Measurements from ENCODE around the gene RGS3. TPM values are rescaled to one million over a fixed set of nuclear protein-coding genes. Genes with fewer than 3 reads are reported as not detected.

The RGS3 gene
- total RNA-seq, 1 experiment from 2014 or later, result 39.4 TPM

GRCh38 chr9:113585555-113585954 is 122.0 kb downstream of the RGS3 start:
- BruUV-seq (replicated peaks), result no TSS peak
- Histone ChIP-seq H3K9me3 (ENCODE audit: control insufficient read depth in 1 of 2, insufficient read depth in 1 of 2, low read depth in 1 of 2, low read length in 2 of 2) (no peaks in the 10 kb centered on the region), H3K36me3 (ENCODE audit: control insufficient read depth in 1 of 2, insufficient read depth in 2 of 2, low read length in 2 of 2) (peaks cover 6 to 17% of the 10 kb centered on the region in 2 experiments; a peak in 1 of 4 replicates), H3K4me3 (replicated peaks in 1 of 2; ENCODE audit: low read depth in 1 of 2, low read length in 2 of 2) (no peak overlapping the region), H3K4me1 (ENCODE audit: control insufficient read depth in 1 of 2, insufficient read depth in 2 of 2, low read length in 2 of 2) (peaks cover 11 to 20% of the 10 kb centered on the region in 2 experiments), H3K27ac (ENCODE audit: low read depth, low read length) (no peak overlapping the region), H3K27me3 (ENCODE audit: insufficient read depth, low read length) (no peaks in the 10 kb centered on the region), H3K9ac (ENCODE audit: low read length) (no peak overlapping the region), H4K20me1 (ENCODE audit: insufficient read depth) (no peaks in the 10 kb centered on the region), H3K9me2 (ENCODE audit: insufficient read depth) (no peaks in the 10 kb centered on the region), H2AFZ (ENCODE audit: low read depth, low read length, poor library complexity, severe bottlenecking) (no peak overlapping the region), H3K79me2 (ENCODE audit: insufficient read depth, low read length) (peaks cover under 1% of the 10 kb centered on the region; the same call in 1 of the 2 replicates), H3K4me2 (ENCODE audit: low read length) (no peak overlapping the region)
- no peak for TF ChIP-seq EZH2phosphoT487 (IDR thresholded peaks at IDR 0.05; ENCODE audit: borderline replicate concordance)
- CTCF ChIA-PET, result interaction anchor here (11.8 kb wide), 1 partner anchor 70 kb away, joined by 287 read pairs; no protein-coding TSS in a partner anchor
- ATAC-seq (no peak), DNase-seq (ENCODE audit: low read depth, low spot score) (no peak)
- POLR2A ChIA-PET, result no interaction called here
- intact Hi-C loops (cut with micrococcal nuclease), result no loop called here
- RAD21 ChIA-PET (ENCODE audit: low non-redundant PET in 1 of 2, low total read pairs in 2 of 2, uncharacterized antibody in 2 of 2, unreplicated experiment in 2 of 2), result no interaction called here

GRCh38 chr9:113587471-113588031 is 124.0 kb downstream of the RGS3 start:
- DNase-seq (ENCODE audit: low read depth, low spot score) (no peak), ATAC-seq (no peak)
- Histone ChIP-seq H4K20me1 (ENCODE audit: insufficient read depth) (no peaks in the 10 kb centered on the region), H3K4me3 (replicated peaks in 1 of 2; ENCODE audit: low read depth in 1 of 2, low read length in 2 of 2) (no peak overlapping the region), H2AFZ (ENCODE audit: low read depth, low read length, poor library complexity, severe bottlenecking) (no peak overlapping the region), H3K9ac (ENCODE audit: low read length) (no peak overlapping the region), H3K9me3 (ENCODE audit: control insufficient read depth in 1 of 2, insufficient read depth in 1 of 2, low read depth in 1 of 2, low read length in 2 of 2) (no peaks in the 10 kb centered on the region), H3K36me3 (ENCODE audit: control insufficient read depth in 1 of 2, insufficient read depth in 2 of 2, low read length in 2 of 2) (peaks cover 6 to 17% of the 10 kb centered on the region in 2 experiments; a peak in 1 of 4 replicates), H3K9me2 (ENCODE audit: insufficient read depth) (no peaks in the 10 kb centered on the region), H3K79me2 (ENCODE audit: insufficient read depth, low read length) (no peaks in the 10 kb centered on the region), H3K27me3 (ENCODE audit: insufficient read depth, low read length) (no peaks in the 10 kb centered on the region), H3K27ac (ENCODE audit: low read depth, low read length) (no peak overlapping the region), H3K4me2 (ENCODE audit: low read length) (no peak overlapping the region), H3K4me1 (ENCODE audit: control insufficient read depth in 1 of 2, insufficient read depth in 2 of 2, low read length in 2 of 2) (peaks cover 0 to 5% of the 10 kb centered on the region in 2 experiments; a peak in 1 of 4 replicates)
- ChIA-PET POLR2A (no interaction called here), RAD21 (ENCODE audit: low non-redundant PET in 1 of 2, low total read pairs in 2 of 2, uncharacterized antibody in 2 of 2, unreplicated experiment in 2 of 2) (no interaction called here), CTCF (interaction anchor here (1.4 to 11.8 kb wide), 2 partner anchors 68 to 141 kb away, joined by 4 to 287 read pairs; no protein-coding TSS in a partner anchor)
- TF ChIP-seq TCF7L2 (IDR thresholded peaks at IDR 0.05; ENCODE audit: borderline replicate concordance, extremely low read depth, insufficient read depth, insufficient read length) (no peak), RAD21 (IDR thresholded peaks at IDR 0.05; ENCODE audit: low read depth) (0 out of 2 replicates have a peak, but pooled peaks have one; percentile 21)
- intact Hi-C loops (cut with micrococcal nuclease), result no loop called here
- BruUV-seq (replicated peaks), result no TSS peak
